ENCODE data around the gene EHBP1L1.

DNA sequence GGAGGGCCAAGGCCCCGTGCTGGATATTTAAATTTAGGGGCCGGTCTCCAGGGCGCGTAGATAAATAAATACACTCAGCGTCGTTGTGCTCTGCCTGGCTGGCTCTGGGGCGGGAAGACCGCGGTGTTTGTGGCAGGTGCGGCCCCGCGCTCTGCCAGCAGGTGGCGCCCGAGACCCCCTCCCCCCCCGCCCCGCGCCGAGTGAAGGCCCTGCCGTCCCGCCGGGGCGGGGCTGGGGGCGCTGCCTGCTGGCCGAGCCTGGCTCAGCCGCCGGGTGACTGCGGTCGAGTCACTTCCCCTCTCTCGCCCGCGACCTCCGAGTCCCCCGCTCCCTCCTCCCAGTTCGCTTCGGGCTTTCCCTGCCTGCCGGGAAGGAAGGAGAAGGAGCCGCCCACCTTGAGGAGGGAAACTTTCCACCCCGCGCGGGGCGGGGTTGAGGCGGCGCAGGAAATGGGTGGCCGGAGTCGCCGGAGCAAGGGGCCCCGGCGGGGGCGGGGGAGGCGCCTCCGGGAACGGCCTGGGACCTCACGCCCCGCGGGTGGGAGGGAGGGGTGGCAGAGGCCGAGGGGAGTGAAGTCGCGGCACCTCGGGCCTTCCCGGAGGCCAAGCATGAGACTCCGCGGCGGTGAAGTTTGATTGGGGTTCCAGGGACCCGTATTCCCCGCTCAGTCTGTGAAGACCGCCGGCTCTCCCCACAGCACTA lies 1.6 kb upstream of the EHBP1L1 start:
- TF ChIP-seq GATA3 (IDR thresholded peaks at IDR 0.05; ENCODE audit: low read depth, low read length) (no peak), GATA2 (IDR thresholded peaks at IDR 0.05; ENCODE audit: low read depth, low read length) (no peak)
